Measurements from ENCODE around the gene DHX35.

The DHX35 gene

GRCh38 chr20:38946836-38947235, 15.3 kb upstream of the DHX35 start:
- no peak overlapping the region for H3K27ac ChIP-seq (replicated peaks; ENCODE audit: low read length)
- no peak overlapping the region for H3K23ac ChIP-seq (ENCODE audit: low read depth, low read length, poor library complexity)
- H3K9me3 ChIP-seq (replicated peaks in 1 of 2; ENCODE audit: control insufficient read depth in 2 of 2, insufficient read depth in 1 of 2, low read depth in 1 of 2, low read length in 2 of 2): peaks cover 0 to 2% of the 10 kb centered on the region in 2 donors
- H3K4me2 ChIP-seq (ENCODE audit: insufficient read depth, low read length, poor library complexity, severe bottlenecking): no peak overlapping the region
- DNase-seq (ENCODE audit: low spot score): no peak
- no peak overlapping the region for H4K8ac ChIP-seq (ENCODE audit: low read depth, low read length)
- no peak overlapping the region for H3K18ac ChIP-seq (ENCODE audit: low read length)
- H2BK15ac ChIP-seq (ENCODE audit: low read length): no peak overlapping the region
- H2BK5ac ChIP-seq (ENCODE audit: low read length): no peak overlapping the region
- peaks cover 46 to 95% of the 10 kb centered on the region in 2 donors for H3K36me3 ChIP-seq (replicated peaks in 1 of 2; ENCODE audit: control insufficient read depth in 2 of 2, insufficient read depth in 2 of 2, low read length in 2 of 2)
- H2BK120ac ChIP-seq (ENCODE audit: low read depth, low read length): no peak overlapping the region
- H2BK12ac ChIP-seq (ENCODE audit: low read length): no peak overlapping the region
- no peaks in the 10 kb centered on the region for H3K27me3 ChIP-seq (ENCODE audit: control insufficient read depth in 3 of 3, insufficient read depth in 3 of 3, low read depth in 1 of 3, low read length in 3 of 3)
- peaks cover 10% of the 10 kb centered on the region for H3K79me1 ChIP-seq (ENCODE audit: low read depth, low read length)
- H2AFZ ChIP-seq (ENCODE audit: low read length): no peak overlapping the region
- no peak overlapping the region for H3K4ac ChIP-seq (ENCODE audit: low read length)
- no peak overlapping the region for H3K14ac ChIP-seq (ENCODE audit: low read length)
- H2AK5ac ChIP-seq (ENCODE audit: low read depth, low read length): no peak overlapping the region
- no peaks in the 10 kb centered on the region for H3K4me1 ChIP-seq (ENCODE audit: control insufficient read depth in 2 of 2, insufficient read depth in 1 of 2, low read depth in 1 of 2, low read length in 2 of 2)
- no peak overlapping the region for H3K4me3 ChIP-seq (ENCODE audit: low read length in 2 of 2)
- H4K91ac ChIP-seq (ENCODE audit: low read depth, low read length, poor library complexity): no peak overlapping the region
- no CpG with 5 or more reads among the region's 3 CpGs for WGBS, 2 donors (ENCODE audit: extremely low coverage in 2 of 2, insufficient read length in 2 of 2, insufficient replicate concordance in 1 of 2)
- H3K9ac ChIP-seq (ENCODE audit: low read depth, low read length, poor library complexity): no peak overlapping the region

GRCh38 chr20:38947931-38948362, 14.2 kb upstream of the DHX35 start:
- H3K4ac ChIP-seq (ENCODE audit: low read length): no peak overlapping the region
- no peak overlapping the region for H2BK15ac ChIP-seq (ENCODE audit: low read length)
- no peak overlapping the region for H3K18ac ChIP-seq (ENCODE audit: low read length)
- no peak overlapping the region for H2BK5ac ChIP-seq (ENCODE audit: low read length)
- DNase-seq (ENCODE audit: low spot score): no peak
- H3K4me2 ChIP-seq (ENCODE audit: insufficient read depth, low read length, poor library complexity, severe bottlenecking): no peak overlapping the region
- H3K23ac ChIP-seq (ENCODE audit: low read depth, low read length, poor library complexity): no peak overlapping the region
- no peak overlapping the region for H3K27ac ChIP-seq (replicated peaks; ENCODE audit: low read length)
- H4K91ac ChIP-seq (ENCODE audit: low read depth, low read length, poor library complexity): no peak overlapping the region
- H3K9me3 ChIP-seq (replicated peaks in 1 of 2; ENCODE audit: control insufficient read depth in 2 of 2, insufficient read depth in 1 of 2, low read depth in 1 of 2, low read length in 2 of 2): peaks cover 0 to 2% of the 10 kb centered on the region in 2 donors
- WGBS, 2 donors (ENCODE audit: extremely low coverage in 2 of 2, insufficient read length in 2 of 2, insufficient replicate concordance in 1 of 2): no CpG with 5 or more reads among the region's 7 CpGs
- no peak overlapping the region for H4K8ac ChIP-seq (ENCODE audit: low read depth, low read length)
- H3K36me3 ChIP-seq (replicated peaks in 1 of 2; ENCODE audit: control insufficient read depth in 2 of 2, insufficient read depth in 2 of 2, low read length in 2 of 2): peaks cover 43 to 95% of the 10 kb centered on the region in 2 donors
- no peak overlapping the region for H2BK12ac ChIP-seq (ENCODE audit: low read length)
- H3K4me1 ChIP-seq (ENCODE audit: control insufficient read depth in 2 of 2, insufficient read depth in 1 of 2, low read depth in 1 of 2, low read length in 2 of 2): no peaks in the 10 kb centered on the region
- no peak overlapping the region for H3K14ac ChIP-seq (ENCODE audit: low read length)
- no peak overlapping the region for H2AFZ ChIP-seq (ENCODE audit: low read length)
- no peak overlapping the region for H2BK120ac ChIP-seq (ENCODE audit: low read depth, low read length)
- no peaks in the 10 kb centered on the region for H3K27me3 ChIP-seq (ENCODE audit: control insufficient read depth in 3 of 3, insufficient read depth in 3 of 3, low read depth in 1 of 3, low read length in 3 of 3)
- peaks cover 11% of the 10 kb centered on the region for H3K79me1 ChIP-seq (ENCODE audit: low read depth, low read length)
- no peak overlapping the region for H3K4me3 ChIP-seq (ENCODE audit: low read length in 2 of 2)
- no peak overlapping the region for H2AK5ac ChIP-seq (ENCODE audit: low read depth, low read length)
- H3K9ac ChIP-seq (ENCODE audit: low read depth, low read length, poor library complexity): no peak overlapping the region

GRCh38 chr20:38950254-38950653, 11.9 kb upstream of the DHX35 start:
- Histone ChIP-seq H3K18ac (ENCODE audit: low read length) (no peak overlapping the region), H3K4me3 (ENCODE audit: low read length in 2 of 2) (no peak overlapping the region), H3K27ac (replicated peaks; ENCODE audit: low read length) (no peak overlapping the region), H2BK12ac (ENCODE audit: low read length) (no peak overlapping the region), H3K4me1 (ENCODE audit: control insufficient read depth in 2 of 2, insufficient read depth in 1 of 2, low read depth in 1 of 2, low read length in 2 of 2) (no peaks in the 10 kb centered on the region), H3K9ac (ENCODE audit: low read depth, low read length, poor library complexity) (no peak overlapping the region), H4K8ac (ENCODE audit: low read depth, low read length) (no peak overlapping the region), H4K91ac (ENCODE audit: low read depth, low read length, poor library complexity) (no peak overlapping the region), H2BK15ac (ENCODE audit: low read length) (no peak overlapping the region), H3K27me3 (ENCODE audit: control insufficient read depth in 3 of 3, insufficient read depth in 3 of 3, low read depth in 1 of 3, low read length in 3 of 3) (no peaks in the 10 kb centered on the region), H3K4me2 (ENCODE audit: insufficient read depth, low read length, poor library complexity, severe bottlenecking) (no peak overlapping the region), H2AFZ (ENCODE audit: low read length) (no peak overlapping the region), H2AK5ac (ENCODE audit: low read depth, low read length) (no peak overlapping the region), H3K36me3 (replicated peaks in 1 of 2; ENCODE audit: control insufficient read depth in 2 of 2, insufficient read depth in 2 of 2, low read length in 2 of 2) (peaks cover 44 to 94% of the 10 kb centered on the region in 2 donors), H3K9me3 (replicated peaks in 1 of 2; ENCODE audit: control insufficient read depth in 2 of 2, insufficient read depth in 1 of 2, low read depth in 1 of 2, low read length in 2 of 2) (no peaks in the 10 kb centered on the region), H2BK5ac (ENCODE audit: low read length) (no peak overlapping the region), H3K14ac (ENCODE audit: low read length) (no peak overlapping the region), H2BK120ac (ENCODE audit: low read depth, low read length) (no peak overlapping the region), H3K4ac (ENCODE audit: low read length) (no peak overlapping the region), H3K23ac (ENCODE audit: low read depth, low read length, poor library complexity) (no peak overlapping the region), H3K79me1 (ENCODE audit: low read depth, low read length) (peaks cover 11% of the 10 kb centered on the region)
- WGBS, 2 donors (ENCODE audit: extremely low coverage in 2 of 2, insufficient read length in 2 of 2, insufficient replicate concordance in 1 of 2): no CpG with 5 or more reads among the region's 2 CpGs
- DNase-seq (ENCODE audit: low spot score): no peak

- H3K27ac ChIP-seq (replicated peaks; ENCODE audit: low read length): no peak overlapping the region
- H3K4ac ChIP-seq (ENCODE audit: low read length): no peak overlapping the region
- H3K9me3 ChIP-seq (replicated peaks in 1 of 2; ENCODE audit: control insufficient read depth in 2 of 2, insufficient read depth in 1 of 2, low read depth in 1 of 2, low read length in 2 of 2): no peaks in the 10 kb centered on the region
- H2BK15ac ChIP-seq (ENCODE audit: low read length): no peak overlapping the region
- no peak overlapping the region for H2AFZ ChIP-seq (ENCODE audit: low read length)
- peaks cover 42 to 84% of the 10 kb centered on the region in 2 donors for H3K36me3 ChIP-seq (replicated peaks in 1 of 2; ENCODE audit: control insufficient read depth in 2 of 2, insufficient read depth in 2 of 2, low read length in 2 of 2)
- no peak overlapping the region for H3K14ac ChIP-seq (ENCODE audit: low read length)
- WGBS, 2 donors (ENCODE audit: extremely low coverage in 2 of 2, insufficient read length in 2 of 2, insufficient replicate concordance in 1 of 2): no CpG with 5 or more reads among the region's 9 CpGs
- H3K4me1 ChIP-seq (ENCODE audit: control insufficient read depth in 2 of 2, insufficient read depth in 1 of 2, low read depth in 1 of 2, low read length in 2 of 2): no peaks in the 10 kb centered on the region
- H4K8ac ChIP-seq (ENCODE audit: low read depth, low read length): no peak overlapping the region
- H3K4me2 ChIP-seq (ENCODE audit: insufficient read depth, low read length, poor library complexity, severe bottlenecking): no peak overlapping the region
- no peaks in the 10 kb centered on the region for H3K27me3 ChIP-seq (ENCODE audit: control insufficient read depth in 3 of 3, insufficient read depth in 3 of 3, low read depth in 1 of 3, low read length in 3 of 3)
- no peak overlapping the region for H3K18ac ChIP-seq (ENCODE audit: low read length)
- H2AK5ac ChIP-seq (ENCODE audit: low read depth, low read length): no peak overlapping the region
- H3K79me1 ChIP-seq (ENCODE audit: low read depth, low read length): peaks cover 11% of the 10 kb centered on the region
- H2BK12ac ChIP-seq (ENCODE audit: low read length): no peak overlapping the region
- H2BK120ac ChIP-seq (ENCODE audit: low read depth, low read length): no peak overlapping the region
- no peak overlapping the region for H3K4me3 ChIP-seq (ENCODE audit: low read length in 2 of 2)
- H2BK5ac ChIP-seq (ENCODE audit: low read length): no peak overlapping the region
- no peak overlapping the region for H3K23ac ChIP-seq (ENCODE audit: low read depth, low read length, poor library complexity)
- H3K9ac ChIP-seq (ENCODE audit: low read depth, low read length, poor library complexity): no peak overlapping the region
- no peak overlapping the region for H4K91ac ChIP-seq (ENCODE audit: low read depth, low read length, poor library complexity)
- no peak for DNase-seq (ENCODE audit: low spot score)
Observed at GRCh38 chr20:38951611-38952010, 10.5 kb upstream of the DHX35 start.
